Stimulated activated CD8-positive, alpha-beta memory T cell treated with anti-CD3 and anti-CD28 coated beads, Interleukin-7, amount 100 ng/mL, for 48 hours (primary cell): ENCODE measurements around the gene PLK3.
A peak's percentile ranks its signal among the peaks of the same experiment; 100 is the strongest.
"Not testable (repeated sequence)": the region's sequence is repeated elsewhere in the genome, so short reads cannot be mapped to it uniquely, and the experiment has no call there.

Experiments used
- DNase-seq, 2 donors: peaks; one replicate each; pipeline ENCODE4 v3.0.0-alpha.2; 2020; ENCODE audit warnings: low read depth in 1 of 2; ENCODE audit errors: extremely low read depth in 1 of 2

Gene PLK3

DNA sequence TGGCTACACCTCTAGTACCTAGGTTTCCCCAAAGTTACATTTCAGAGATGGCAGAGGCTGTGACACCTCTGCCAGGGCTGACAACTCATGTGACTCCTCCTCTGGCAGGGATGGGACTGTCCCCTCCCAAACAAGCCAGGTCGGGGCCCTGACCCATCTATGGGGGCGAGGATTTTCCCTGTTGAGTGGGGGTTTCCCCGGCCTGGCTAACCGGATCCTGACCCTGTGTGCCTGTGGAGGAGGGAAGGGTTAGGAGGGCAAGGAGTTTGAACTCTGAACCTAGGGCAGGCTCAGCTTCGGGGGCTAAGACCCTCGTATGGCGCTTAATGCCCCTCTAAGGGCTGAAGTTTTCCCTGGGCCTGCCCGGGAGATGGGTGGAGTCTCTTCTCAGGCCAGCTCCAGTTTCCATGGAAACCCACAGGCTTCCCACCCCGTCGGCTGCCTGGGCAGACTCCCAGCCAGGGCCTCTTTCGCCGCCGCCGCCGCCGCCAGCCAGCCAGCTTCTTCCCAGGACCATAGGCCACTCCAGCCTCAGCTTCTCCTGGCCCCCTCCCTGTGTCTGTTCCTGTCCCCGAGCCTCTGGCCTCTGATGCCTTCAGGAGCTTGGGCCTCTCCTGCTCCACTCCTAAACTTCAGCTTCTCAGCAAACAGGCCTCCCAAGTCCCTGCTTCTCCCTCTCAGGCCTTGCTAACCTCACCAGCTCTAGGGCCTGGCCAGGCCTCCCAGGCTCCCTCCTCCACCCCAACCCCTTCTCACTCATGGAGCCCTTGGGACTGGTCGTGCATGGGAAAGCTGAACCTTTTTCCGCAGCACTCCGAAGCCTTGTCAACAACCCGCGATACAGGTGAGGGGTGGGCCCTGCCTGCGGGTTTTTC, 8.1 kb downstream of the PLK3 start, which contains the start of gene BTBD19:
BTBD19 (plus strand) TSS at position 461 of the 875 bp plus-strand sequence; CDS start at position 759, 298 bp downstream.
- DNase-seq: peak; percentile 63 to 84

DNA sequence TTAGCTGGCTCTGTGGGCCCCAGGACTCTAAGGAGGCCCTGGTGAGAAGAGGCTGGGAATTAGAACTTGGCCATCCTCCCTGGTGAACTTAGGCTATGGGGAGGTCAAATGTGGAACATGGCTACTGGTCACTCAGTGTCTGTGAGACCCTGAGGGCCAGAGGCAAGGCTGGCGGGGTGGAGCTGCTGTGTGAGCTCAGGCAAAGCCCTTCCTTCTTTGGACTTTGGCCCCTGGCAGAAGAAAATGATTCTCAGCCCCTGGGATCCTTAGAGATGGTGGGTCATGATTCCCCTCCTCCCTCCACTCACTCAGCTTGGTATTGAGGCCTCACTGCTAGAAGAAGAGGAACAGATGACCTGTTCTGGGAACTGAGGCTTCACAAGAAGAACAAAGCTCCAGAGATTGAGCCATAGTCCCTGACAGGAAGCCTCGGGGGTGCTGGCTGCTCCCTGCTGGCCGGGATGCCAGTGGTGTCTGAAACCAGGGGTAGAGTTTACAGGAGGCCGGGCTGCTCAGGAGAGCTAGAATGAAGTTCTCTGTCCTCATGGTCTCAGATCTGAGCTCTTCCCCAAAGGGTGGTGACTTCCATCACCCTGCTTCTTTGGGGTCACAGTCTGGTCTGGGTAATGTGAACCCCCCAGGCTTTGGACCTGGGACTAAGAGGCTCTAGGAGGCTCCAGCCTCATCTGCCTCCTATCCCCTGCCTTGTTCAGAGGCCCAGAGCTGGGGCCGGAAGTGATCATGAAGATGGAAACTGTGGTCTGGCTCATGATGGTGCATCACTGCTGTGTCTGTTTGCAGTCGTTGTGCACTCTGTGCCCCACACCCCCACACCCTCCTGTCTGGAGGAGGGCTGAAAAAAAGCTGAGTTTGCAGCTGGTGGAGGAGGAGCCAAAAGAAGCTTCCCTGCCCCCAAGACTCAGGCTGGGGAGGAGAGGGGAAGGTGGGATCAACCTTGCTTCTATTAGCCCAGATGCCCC, 9.1 kb downstream of the PLK3 start:
- DNase-seq: peak; percentile 73 to 91

DNA sequence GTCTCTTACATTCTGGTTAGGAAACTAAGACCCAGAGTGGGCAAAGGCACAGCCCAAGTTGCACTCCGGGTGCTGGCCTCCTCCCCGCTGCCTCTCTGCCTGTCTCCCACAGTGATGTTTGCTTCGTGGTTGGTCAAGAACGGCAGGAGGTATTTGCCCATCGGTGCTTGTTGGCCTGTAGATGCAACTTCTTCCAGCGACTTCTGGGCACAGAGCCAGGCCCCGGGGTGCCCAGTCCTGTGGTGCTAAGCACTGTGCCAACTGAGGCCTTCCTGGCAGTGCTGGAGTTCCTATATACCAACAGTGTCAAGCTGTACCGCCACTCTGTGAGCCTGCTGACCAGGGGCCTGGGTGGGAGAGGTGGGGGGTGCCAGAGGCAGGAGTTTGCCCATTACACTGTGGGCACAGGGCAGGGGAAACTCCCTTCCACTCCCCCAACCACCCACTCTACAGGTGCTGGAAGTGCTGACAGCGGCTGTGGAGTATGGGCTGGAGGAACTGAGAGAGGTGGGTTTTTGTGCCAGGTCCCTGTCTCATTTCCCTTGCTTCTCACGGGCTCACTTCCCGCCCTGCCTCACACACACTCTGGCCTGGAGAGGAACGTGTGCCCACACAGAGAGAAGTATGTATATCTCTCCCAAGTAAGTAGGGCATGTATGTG, 10.1 kb downstream of the PLK3 start:
- DNase-seq: no peak

DNA sequence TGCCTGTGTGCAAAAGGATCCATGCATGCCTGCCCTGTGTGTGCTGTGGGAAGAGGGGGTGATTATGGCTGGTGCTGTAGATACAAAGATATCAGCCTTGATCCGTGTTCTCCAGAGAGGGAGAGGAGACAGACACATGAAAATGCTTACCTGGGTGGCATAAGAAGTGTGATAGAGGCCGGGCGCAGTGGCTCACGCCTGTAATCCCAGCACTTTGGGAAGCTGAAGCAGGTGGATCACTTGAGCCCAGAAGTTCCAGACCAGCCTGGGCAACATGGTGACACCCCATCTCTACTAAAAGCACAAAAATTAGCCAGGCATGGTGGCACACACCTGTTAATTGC, 10.6 kb downstream of the PLK3 start:
- not testable (repeated sequence) for DNase-seq

DNA sequence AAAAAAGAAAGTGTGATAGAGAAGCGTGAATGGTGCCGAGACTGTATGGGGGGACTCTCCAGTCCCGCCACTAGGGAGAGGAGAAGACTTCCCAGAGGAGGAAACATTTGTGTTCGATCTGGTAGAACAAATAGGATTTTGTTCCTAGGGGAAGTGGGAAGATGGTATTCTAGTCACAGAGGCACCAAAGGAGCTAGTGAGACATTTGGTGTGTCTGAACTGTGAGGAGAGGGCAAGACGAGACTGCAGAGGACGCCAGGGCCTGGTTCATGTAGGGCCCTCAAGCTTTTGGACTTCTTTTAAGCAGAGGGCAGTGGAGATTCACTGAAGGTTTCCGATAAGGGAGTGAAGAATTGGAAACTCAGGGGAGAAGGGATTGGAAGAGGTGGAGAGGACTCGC, 11.1 kb downstream of the PLK3 start:
- DNase-seq: no peak

DNA sequence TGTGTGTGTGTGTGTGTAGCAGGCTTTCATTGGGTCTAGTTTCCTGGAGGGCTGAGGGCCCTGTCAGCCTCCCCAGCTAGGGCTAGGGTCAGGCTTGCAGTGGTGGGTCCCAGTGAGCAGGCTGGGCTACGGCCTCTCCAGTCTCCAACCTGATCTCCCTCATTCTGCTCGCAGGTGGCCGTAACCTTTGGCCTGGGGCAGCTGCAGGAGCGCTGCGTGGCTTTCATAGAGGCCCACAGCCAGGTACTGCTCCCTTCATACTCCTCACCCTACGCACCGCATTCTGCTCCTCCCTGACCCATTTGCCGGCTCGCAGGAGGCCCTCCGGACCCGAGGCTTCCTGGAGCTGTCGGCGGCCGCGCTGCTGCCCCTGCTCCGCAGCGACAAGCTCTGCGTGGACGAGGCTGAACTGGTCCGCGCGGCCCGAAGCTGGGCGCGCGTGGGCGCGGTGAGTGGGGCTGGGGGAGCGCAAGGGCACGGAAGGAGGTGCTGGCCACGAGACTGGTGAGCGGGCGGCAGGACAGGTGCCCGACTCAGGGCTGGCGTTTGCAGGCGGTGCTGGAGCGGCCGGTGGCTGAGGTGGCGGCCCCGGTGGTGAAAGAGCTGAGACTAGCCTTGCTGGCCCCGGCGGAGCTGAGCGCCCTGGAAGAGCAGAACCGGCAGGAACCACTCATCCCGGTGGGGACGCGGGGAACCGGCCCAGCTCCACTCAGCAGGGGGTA, 12.8 kb downstream of the PLK3 start:
- no peak for DNase-seq

DNA sequence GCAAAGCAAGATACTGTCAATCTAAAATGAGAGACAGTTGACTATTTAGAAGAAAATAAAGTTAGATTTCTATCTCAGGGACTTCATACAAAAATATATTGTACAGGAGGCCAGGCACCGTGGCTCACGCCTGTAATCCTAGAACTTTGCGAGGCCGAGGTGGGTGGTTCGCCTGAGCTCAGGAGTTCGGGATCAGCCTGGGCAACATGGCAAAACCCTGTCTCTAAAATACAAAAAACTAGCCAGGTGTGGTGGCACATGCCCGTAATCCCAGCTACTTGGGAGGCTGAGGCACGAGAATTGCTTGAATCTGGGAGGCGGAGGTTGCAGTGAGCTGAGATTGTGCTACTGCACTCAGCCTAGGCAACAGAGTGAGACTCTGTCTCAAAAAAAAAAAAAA, 15.7 kb downstream of the PLK3 start:
- DNase-seq: not testable (repeated sequence)

DNA sequence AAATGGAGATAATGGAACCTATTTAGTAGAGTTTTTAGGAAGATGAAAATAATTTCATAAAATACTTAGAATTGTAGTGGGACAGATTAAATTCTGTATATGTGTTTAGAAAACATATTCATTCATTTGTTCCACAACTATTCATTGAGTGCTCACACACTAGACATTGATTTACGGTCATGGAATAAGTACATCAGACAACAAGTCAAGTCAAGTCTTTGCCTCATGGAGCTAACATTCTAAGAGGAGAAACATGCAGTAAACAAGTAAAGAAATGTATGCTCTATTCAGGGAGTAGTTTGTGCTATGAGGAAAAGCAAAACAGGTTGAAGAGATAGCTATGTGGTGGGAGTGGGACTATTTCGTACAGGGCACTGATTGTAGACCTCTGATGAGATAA, 17.1 kb downstream of the PLK3 start:
- no peak for DNase-seq

DNA sequence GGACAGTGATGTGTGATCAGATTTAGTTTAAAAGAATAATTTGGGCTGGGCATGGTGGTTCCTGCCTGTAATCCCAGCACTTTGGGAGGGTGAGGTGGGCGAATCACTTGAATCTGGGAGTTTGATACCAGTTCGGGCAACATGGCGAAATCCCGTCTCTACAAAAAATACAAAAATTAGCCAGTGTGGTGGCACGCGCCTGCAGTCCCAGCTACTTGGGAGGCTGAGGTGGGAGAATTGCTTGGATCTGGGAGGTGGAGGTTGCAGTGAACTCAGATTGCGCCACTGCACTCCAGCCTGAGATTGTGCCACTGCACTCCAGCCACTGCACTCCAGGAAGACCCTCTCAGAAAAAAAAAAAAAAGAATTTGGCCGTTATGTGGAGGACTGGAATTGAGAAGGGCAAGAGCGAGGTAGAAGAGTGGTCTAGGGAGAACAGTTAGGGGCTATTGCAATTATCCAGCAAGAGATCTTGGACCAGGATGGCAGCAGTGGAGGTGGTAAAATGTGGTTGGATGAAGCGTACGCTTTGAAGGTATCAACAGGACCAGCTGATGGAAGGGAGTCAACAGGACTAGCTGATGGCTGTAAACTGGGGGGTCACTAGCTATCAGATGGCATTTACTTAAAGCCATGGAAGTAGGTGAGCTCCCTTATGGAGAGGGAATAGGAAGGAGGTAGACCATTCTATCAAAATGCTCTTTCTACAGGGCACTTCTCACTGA, 17.8 kb downstream of the PLK3 start:
- no peak for DNase-seq

DNA sequence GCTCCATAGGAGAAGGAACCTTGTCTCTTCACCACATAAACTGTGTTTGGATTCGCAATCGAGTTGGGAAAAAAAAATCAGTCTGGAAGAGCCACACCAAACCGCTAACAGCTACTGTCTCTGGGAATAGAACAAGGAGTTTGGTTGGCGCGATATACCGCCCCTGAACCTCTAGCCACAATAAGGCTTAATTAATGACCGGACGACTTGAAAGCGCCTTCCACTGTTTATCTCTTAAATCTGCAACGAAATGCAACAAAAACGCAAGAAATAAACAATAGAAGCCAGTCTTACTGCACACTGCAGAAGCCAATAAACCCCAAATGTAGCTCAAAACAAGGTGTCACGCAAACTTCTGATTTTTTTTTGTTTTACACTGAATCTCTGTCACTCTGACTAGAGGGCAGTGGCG, 19.0 kb downstream of the PLK3 start:
- no peak for DNase-seq

DNA sequence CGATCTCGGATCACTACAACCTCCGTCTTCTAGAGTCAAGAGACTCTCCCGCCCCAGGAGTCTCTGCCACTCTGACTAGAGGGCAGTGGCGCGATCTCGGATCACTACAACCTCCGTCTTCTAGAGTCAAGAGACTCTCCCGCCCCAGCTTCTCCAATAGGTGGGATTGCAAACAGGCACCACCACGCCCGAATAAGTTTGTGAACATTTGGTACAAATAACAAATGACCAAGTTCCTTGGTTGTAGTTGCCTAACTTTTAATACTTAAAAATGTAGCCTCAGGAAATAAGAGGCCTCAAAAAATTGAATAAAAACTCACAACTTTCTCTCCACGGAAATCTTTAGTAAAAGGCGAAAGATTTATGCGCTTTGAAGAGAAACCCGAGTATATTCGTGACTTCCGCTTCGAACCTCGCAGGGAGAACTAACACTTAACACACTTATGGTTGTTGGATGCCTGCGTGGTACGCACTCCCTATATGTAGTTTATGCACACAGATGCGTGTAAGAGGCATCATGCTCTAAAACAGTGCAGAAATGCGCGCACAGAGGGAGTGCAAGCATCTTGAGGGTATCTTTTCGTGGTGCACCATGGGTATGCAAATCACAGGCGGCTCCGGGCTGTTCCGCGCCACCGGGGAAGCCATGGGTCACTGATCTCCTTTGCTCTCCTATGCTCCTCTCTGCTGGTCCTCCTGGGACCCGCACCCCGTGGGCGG, 19.6 kb downstream of the PLK3 start:
- DNase-seq: peak; percentile 65 to 91

DNA sequence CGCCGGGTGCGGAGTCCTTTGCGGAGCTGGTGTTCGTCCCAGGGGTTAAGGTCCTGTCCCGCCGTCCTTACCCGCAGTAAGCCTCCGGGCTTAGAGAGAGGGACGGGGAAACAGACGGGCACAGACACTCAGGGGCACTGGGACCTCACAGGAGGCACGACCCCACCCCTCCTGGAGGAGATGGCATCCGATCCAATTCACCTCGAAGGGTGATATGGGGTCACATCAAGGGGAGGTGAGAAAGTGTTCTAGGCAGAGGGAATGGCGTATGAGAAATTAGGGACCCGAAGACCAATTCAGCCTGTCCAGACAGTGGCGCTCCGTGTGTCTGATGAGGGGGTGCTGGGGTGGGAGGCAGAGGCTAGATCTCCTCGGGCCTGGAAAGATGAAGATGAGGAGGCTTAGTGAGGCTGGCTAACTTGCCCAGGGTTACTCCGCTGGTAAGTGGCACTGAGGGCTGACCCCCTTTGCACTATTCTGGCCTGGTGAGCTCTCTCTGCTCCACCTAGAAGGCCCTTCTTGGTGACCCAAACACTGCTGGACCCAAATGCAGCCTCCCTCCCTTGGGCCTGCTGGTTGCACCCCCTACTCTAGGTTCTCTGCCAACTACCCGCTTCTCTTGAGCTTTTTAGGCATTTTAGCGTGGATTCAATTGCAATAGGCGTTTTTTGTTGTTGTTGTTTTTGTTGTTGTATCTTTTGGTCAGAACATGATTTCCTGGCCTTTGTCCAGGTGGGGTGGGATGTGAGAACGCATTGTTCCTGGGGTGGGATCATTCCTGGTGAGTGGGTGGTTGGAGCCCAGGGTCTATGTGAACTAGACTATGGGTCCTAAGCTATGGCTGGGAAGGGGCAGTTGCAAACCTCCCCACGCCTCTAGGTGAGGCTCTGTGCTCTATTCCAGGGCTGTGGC, 20.4 kb downstream of the PLK3 start:
- no peak for DNase-seq

DNA sequence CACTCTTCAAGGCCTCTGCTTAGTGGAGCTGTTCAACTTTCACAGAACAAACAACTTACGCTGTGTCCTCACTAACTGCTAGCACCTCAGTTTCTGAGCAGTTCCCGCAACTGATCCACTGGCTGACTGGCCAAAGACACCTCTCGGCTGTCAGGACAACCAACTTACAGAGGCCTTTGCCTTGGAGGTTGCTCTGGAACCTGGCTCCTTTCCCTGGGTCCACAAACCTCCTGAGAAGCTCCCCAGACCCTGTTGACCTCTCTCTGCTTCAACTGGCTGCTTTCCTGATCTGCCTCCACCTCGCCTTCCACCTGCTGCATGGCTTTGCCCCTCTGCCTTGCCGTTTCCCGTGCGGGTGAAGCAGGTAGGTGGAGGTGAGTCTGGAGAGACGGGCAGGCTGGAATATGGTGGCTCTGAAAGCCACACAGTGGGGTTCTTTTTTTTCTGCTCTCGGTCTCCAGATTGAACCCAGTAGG, 21.1 kb downstream of the PLK3 start:
- no peak for DNase-seq

DNA sequence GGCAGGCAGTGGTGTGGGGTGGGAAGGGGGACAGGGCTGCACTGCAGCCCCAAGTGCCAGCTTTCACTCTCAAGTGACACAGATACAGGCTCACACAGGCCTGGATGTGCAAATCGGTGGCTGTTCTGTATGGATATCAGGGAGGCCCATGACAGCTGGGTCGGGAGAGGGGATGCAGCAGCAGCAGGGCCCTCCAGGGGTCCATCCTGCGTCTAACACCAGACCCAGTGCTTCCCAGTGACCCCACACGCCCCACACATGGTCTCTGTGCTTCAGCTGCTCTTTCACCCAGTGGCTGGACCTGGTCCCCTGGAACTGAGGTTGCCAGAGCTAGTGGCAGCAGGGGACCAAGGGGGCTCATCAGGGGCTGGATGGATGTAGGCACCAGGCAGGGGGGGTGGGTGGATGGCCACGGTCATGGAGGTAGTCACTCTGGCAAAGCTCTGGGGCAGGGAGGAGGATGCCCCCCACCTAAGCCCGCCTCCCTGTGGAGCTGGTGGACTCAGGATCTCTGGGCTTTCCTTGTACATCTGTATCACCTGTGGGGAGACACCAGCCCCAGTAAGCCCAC, 22.0 kb downstream of the PLK3 start:
- DNase-seq: no peak

DNA sequence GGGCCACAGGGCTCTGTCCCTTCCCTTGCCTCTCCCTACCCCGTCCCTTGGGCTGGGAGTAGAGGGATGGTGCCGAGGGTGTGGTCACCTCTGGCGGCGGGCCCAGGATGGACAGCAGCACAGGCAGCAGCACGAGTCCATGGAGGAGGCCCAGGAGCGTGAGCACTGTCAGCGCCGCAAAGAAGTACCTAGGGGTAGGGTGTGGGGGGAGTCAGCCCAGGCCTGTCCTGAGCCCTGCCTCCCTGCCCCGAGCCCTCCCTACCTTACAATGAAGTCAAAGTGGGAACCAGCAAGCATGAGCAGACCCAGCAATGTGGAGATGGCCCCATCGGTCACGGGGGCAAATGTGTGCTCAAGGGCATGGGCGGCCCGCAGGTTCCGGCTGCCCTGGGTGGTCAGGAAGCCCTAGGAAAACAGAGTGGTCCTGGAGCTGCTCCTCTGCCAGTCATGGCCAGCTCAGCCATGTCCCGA, 22.8 kb downstream of the PLK3 start:
- DNase-seq: no peak

DNA sequence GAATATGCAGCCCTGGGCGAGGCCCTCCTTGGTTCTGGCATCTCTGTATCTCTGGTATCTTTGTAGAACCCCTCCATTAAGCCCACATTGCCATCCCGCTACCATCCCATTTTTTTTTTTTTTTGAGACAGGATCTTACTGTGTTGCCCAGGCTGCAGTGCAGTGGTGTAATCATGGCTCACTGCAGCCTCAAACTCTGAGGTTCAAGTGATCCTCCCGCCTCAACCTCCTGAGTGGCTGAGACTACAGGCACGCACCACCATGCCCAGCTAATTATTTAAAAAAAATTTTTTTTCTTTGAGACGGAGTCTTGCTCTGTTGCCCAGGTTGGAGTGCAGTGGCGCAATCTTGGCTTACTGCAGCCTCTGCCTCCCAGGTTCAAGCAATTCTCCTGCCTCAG, 24.2 kb downstream of the PLK3 start:
- not testable (repeated sequence) for DNase-seq

DNA sequence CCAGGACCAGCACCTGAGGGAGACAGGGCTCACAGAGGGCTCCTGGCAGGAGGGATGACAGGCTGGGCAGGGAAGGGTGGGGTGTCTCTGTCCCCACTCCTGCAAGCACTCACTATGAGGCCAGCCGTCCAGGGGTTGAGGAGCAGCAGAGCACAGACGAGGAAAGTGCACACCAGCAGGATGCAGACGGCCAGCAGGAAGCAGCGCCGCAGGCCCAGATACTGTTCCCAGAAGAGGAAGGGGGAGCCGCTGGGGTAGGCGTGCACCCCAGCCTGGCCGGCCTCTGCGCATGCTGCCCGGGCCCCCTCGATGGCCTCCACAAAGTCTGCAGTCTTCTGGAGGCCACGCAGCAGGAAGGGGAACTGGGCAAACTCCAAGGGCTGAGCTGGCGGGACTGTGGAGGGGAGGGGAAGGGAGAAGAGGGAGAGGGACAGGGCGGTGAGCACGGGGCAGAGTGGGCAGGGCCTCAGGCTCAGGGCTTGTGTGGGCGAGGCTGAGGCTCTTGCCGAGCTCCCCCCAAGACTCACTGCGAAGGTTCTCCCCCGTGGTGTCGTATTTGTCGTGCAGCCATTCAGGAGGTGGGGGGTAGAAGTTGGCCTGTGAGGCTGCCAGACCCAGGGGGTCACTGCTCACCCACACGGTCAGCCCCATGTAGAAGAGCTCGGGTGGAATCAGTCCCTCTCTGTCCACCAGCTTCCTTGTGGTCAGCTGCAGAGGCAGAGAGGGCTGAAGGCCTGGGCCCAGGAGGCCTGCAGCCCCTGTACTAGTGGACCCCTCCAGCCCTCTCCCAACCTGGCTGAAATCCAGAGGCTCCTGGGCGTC, 26.4 kb downstream of the PLK3 start:
- no peak for DNase-seq
